ENCODE measurements around the gene SLC31A1. TPM values are rescaled to one million over a fixed set of nuclear protein-coding genes. Genes with fewer than 3 reads are reported as not detected.

Gene SLC31A1
- total and polyA plus RNA-seq, 2 of the 13 experiments (the other 11 are each of a cell fraction or from before 2014, with no cell fraction given) = 62.9 to 70.0 TPM

GRCh38 chr9:113275157-113276131, 54.1 kb downstream of the SLC31A1 start, which contains the start of the genes CDC26 and PRPF4 (continued):
- TF ChIP-seq ARNT2 (CRISPR knock-in tag; IDR thresholded peaks at IDR 0.05; ENCODE audit: low read depth) = 0 out of 2 replicates have a peak, but pooled peaks have one; percentile 38
- peak; percentile 41; the same call in 1 of the 2 replicates for TF ChIP-seq DNMT1 (CRISPR knock-in tag; IDR thresholded peaks at IDR 0.05)
- no peak for TF ChIP-seq ZNF30 (CRISPR knock-in tag; IDR thresholded peaks at IDR 0.05)
- 0 out of 2 replicates have a peak, but pooled peaks have one; percentile 27 for TF ChIP-seq STAT5B (CRISPR knock-in tag; IDR thresholded peaks at IDR 0.05)
- TF ChIP-seq POLR2G (IDR thresholded peaks at IDR 0.05; ENCODE audit: low read depth, low read length) = peak; percentile 97
- TF ChIP-seq ZNF225 (CRISPR knock-in tag; IDR thresholded peaks at IDR 0.05) = no peak
- no peak for TF ChIP-seq PAWR (CRISPR knock-in tag; IDR thresholded peaks at IDR 0.05; ENCODE audit: borderline replicate concordance)
- TF ChIP-seq, protein P1, sequence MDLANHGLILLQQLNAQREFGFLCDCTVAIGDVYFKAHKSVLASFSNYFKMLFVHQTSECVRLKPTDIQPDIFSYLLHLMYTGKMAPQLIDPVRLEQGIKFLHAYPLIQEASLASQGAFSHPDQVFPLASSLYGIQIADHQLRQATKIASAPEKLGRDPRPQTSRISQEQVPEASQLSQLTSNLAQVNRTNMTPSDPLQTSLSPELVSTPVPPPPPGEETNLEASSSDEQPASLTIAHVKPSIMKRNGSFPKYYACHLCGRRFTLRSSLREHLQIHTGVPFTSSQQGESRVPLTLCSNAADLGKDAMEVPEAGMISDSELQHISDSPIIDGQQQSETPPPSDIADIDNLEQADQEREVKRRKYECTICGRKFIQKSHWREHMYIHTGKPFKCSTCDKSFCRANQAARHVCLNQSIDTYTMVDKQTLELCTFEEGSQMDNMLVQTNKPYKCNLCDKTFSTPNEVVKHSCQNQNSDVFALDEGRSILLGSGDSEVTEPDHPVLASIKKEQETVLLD (CRISPR knock-in tag; IDR thresholded peaks at IDR 0.05; ENCODE audit: low read depth) = no peak
- TF ChIP-seq, protein P2, sequence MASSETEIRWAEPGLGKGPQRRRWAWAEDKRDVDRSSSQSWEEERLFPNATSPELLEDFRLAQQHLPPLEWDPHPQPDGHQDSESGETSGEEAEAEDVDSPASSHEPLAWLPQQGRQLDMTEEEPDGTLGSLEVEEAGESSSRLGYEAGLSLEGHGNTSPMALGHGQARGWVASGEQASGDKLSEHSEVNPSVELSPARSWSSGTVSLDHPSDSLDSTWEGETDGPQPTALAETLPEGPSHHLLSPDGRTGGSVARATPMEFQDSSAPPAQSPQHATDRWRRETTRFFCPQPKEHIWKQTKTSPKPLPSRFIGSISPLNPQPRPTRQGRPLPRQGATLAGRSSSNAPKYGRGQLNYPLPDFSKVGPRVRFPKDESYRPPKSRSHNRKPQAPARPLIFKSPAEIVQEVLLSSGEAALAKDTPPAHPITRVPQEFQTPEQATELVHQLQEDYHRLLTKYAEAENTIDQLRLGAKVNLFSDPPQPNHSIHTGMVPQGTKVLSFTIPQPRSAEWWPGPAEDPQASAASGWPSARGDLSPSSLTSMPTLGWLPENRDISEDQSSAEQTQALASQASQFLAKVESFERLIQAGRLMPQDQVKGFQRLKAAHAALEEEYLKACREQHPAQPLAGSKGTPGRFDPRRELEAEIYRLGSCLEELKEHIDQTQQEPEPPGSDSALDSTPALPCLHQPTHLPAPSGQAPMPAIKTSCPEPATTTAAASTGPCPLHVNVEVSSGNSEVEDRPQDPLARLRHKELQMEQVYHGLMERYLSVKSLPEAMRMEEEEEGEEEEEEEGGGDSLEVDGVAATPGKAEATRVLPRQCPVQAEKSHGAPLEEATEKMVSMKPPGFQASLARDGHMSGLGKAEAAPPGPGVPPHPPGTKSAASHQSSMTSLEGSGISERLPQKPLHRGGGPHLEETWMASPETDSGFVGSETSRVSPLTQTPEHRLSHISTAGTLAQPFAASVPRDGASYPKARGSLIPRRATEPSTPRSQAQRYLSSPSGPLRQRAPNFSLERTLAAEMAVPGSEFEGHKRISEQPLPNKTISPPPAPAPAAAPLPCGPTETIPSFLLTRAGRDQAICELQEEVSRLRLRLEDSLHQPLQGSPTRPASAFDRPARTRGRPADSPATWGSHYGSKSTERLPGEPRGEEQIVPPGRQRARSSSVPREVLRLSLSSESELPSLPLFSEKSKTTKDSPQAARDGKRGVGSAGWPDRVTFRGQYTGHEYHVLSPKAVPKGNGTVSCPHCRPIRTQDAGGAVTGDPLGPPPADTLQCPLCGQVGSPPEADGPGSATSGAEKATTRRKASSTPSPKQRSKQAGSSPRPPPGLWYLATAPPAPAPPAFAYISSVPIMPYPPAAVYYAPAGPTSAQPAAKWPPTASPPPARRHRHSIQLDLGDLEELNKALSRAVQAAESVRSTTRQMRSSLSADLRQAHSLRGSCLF (CRISPR knock-in tag; IDR thresholded peaks at IDR 0.05; ENCODE audit: borderline replicate concordance) = no peak
- TF ChIP-seq ZNF292 (CRISPR knock-in tag; IDR thresholded peaks at IDR 0.05; ENCODE audit: borderline replicate concordance, low read depth) = no peak
- TF ChIP-seq, protein P3, sequence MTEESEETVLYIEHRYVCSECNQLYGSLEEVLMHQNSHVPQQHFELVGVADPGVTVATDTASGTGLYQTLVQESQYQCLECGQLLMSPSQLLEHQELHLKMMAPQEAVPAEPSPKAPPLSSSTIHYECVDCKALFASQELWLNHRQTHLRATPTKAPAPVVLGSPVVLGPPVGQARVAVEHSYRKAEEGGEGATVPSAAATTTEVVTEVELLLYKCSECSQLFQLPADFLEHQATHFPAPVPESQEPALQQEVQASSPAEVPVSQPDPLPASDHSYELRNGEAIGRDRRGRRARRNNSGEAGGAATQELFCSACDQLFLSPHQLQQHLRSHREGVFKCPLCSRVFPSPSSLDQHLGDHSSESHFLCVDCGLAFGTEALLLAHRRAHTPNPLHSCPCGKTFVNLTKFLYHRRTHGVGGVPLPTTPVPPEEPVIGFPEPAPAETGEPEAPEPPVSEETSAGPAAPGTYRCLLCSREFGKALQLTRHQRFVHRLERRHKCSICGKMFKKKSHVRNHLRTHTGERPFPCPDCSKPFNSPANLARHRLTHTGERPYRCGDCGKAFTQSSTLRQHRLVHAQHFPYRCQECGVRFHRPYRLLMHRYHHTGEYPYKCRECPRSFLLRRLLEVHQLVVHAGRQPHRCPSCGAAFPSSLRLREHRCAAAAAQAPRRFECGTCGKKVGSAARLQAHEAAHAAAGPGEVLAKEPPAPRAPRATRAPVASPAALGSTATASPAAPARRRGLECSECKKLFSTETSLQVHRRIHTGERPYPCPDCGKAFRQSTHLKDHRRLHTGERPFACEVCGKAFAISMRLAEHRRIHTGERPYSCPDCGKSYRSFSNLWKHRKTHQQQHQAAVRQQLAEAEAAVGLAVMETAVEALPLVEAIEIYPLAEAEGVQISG (CRISPR knock-in tag; IDR thresholded peaks at IDR 0.05) = peak; percentile 96
- peak; percentile 91 for TF ChIP-seq SALL2 (CRISPR knock-in tag; IDR thresholded peaks at IDR 0.05)
- TF ChIP-seq ZNF547 (CRISPR knock-in tag; IDR thresholded peaks at IDR 0.05) = peak; percentile 31; the same call in 1 of the 2 replicates
- TF ChIP-seq IKZF4 (CRISPR knock-in tag; IDR thresholded peaks at IDR 0.05; ENCODE audit: borderline replicate concordance, low read depth, not compliant biosample characterization) = peak; percentile 51
- TF ChIP-seq KLF9 (CRISPR knock-in tag; IDR thresholded peaks at IDR 0.05; ENCODE audit: low read depth) = peak; percentile 74; the same call in 1 of the 2 replicates
- TF ChIP-seq ZNF451 (CRISPR knock-in tag; IDR thresholded peaks at IDR 0.05) = peak; percentile 80
- TF ChIP-seq ZBTB42 (CRISPR knock-in tag; IDR thresholded peaks at IDR 0.05) = no peak
- no peak for TF ChIP-seq ZNF260 (CRISPR knock-in tag; IDR thresholded peaks at IDR 0.05; ENCODE audit: borderline replicate concordance, low read depth)
- no peak for TF ChIP-seq EHMT2 (IDR thresholded peaks at IDR 0.05; ENCODE audit: borderline replicate concordance, low read depth, low read length)

All from HepG2 (cell line).